HPDE6-E6E7 (cell line): ENCODE data around the gene KIAA1217.

Experiments used
- DNase-seq: peaks from one replicate; pipeline ENCODE4 v3.0.0; 2011; ENCODE audit warnings: missing footprints; ENCODE audit errors: extremely low spot score

Gene KIAA1217

GRCh38 chr10:24241536-24242040, 32.6 kb downstream of the KIAA1217 start:
- no peak for DNase-seq

GRCh38 chr10:24242562-24242961, 33.6 kb downstream of the KIAA1217 start:
- no peak for DNase-seq

- no peak for DNase-seq
Observed at GRCh38 chr10:24246365-24246764, 37.4 kb downstream of the KIAA1217 start.

- no peak for DNase-seq
Observed at GRCh38 chr10:24247841-24248240, 38.9 kb downstream of the KIAA1217 start.

GRCh38 chr10:24249829-24250415, 41.0 kb downstream of the KIAA1217 start:
- no peak for DNase-seq

GRCh38 chr10:24251547-24251946, 42.6 kb downstream of the KIAA1217 start:
- DNase-seq = no peak

GRCh38 chr10:24254180-24254579, 45.2 kb downstream of the KIAA1217 start:
- no peak for DNase-seq

- peak; percentile 53 for DNase-seq
Observed at GRCh38 chr10:24255115-24255880, 46.4 kb downstream of the KIAA1217 start.

GRCh38 chr10:24255881-24256311, 47.0 kb downstream of the KIAA1217 start:
- DNase-seq = peak; percentile 58

- DNase-seq = no peak
Observed at GRCh38 chr10:24256619-24257107, 47.7 kb downstream of the KIAA1217 start.

GRCh38 chr10:24257588-24257987, 48.6 kb downstream of the KIAA1217 start:
- no peak for DNase-seq

GRCh38 chr10:24259365-24260130, 50.6 kb downstream of the KIAA1217 start:
- no peak for DNase-seq

GRCh38 chr10:24261627-24262026, 52.7 kb downstream of the KIAA1217 start:
- no peak for DNase-seq

GRCh38 chr10:24262929-24263590, 54.1 kb downstream of the KIAA1217 start:
- DNase-seq = no peak

GRCh38 chr10:24269476-24269875, 60.5 kb downstream of the KIAA1217 start:
- DNase-seq = no peak

- DNase-seq = no peak
Observed at GRCh38 chr10:24272374-24272773, 63.4 kb downstream of the KIAA1217 start.

- DNase-seq = no peak
Observed at GRCh38 chr10:24277277-24277676, 68.3 kb downstream of the KIAA1217 start.

- DNase-seq = no peak
Observed at GRCh38 chr10:24277771-24278170, 68.8 kb downstream of the KIAA1217 start.

- no peak for DNase-seq
Observed at GRCh38 chr10:24278176-24278889, 69.4 kb downstream of the KIAA1217 start.

- no peak for DNase-seq
Observed at GRCh38 chr10:24279166-24279565, 70.2 kb downstream of the KIAA1217 start.

- no peak for DNase-seq
Observed at GRCh38 chr10:24287559-24288195, 78.7 kb downstream of the KIAA1217 start.
